Measurements from ENCODE around the gene ZNF789.
"Not testable (repeated sequence)": the region's sequence is repeated elsewhere in the genome, so short reads cannot be mapped to it uniquely, and the experiment has no call there.

ZNF789 gene

DNA sequence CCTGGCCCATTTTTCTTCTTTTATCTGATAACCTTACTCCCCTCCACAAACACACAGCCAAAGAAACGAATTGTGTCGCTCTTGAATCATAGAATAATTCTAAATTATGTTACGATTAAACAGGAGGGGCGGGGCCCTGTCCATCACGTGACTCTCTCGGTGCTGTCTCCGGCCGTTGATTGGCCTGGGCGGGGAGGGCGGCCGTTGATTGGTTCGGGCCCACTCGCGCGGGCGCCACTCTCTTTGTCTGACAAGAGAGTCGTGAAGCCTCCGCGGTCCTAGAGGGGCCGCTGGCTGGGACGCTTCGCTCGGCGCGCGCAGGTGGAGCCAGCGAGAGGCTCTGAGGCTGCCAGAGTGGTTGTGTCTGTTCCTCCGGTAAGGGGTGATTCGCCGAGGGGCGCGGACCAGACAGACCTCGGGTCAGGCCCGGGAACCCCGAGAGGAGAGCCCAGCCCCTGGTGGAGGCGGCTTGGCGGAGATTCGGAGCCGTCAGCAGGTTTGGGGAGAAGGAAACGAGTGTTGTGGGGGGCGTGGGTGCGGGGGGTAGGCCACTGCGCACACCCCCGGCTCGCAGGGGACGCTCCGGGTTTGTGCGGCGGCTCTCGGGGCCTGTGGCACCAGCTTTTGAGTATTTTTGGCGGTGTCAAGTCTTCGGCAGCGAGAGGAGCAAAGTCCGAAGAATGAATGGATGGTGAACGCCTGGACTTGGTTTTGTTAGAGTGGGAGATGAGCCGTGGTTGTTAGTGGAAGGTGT lies at the start of gene ZNF789:
Gene ZNF789, plus strand, starts transcription at position 330 of the 754 bp plus-strand sequence. CDS start 3,567 bp downstream, outside the sequence.
- DNase-seq, result peak; percentile 99

DNA sequence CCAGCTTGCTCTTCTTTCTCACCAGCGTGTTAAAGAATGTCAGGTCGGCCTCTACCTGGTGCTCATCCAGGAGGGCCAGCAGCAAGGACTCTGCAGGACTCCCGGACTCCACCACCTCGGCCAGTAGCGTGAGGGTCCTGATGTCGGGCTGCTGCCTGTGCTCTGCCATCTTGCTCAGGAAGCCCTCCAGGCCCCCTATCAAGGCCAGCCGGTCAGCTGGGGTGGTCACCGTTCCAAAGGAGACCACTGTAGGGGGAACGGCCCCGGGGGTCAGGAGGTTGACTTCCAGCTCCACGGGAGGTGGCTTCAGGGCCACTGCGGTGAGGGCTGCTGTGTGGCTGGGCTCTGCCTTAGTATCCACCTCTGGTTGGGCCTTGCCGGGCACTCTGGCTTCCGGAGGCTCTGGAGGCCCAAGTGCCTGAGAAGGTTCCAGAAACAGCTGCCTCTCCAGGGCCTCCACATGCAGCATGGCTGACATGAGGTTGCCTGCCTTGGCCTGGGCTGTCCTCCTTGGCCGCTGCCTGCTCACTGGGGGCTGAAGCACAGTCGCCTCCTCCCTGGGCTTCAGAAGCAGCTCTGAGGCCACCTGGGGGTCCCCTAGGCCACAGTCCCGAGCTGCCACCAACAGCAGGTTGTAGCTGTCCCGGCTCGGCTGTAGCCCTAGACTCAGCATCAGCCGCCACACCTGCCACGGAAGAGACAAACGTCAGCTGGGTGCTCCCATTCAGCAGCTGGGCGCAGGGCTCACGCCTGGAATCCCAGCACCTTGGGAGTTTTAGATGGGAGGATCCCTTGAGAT lies 47.6 kb upstream of the ZNF789 start:
- no peak for DNase-seq

DNA sequence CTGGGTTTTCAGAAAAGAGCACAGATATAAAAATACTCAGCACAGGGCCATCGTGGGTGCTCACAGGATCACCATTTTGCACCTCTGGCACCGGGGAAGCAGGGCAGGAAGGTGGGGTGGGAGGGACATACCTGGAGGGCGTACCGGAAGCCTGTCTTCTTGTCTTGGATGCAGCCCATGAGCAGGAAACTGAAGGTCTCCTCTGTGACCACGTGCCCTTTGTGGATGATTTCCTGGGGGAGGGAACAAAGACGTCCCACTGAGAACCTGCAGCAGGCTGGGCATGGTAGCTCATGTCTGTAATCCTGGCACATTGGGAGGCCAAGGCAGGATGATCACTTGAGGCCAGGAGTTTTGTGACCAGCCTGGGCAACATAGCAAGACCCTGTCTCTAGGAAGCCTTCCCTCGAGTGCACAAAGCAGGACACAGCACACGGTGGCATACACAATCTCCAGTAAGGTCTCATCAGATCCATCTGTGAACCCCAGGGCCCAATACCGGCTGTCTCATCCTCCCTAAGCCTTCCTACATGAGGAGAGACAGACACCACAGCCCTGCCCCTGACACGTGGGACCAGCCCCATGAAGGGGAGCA lies 43.6 kb upstream of the ZNF789 start:
- peak; percentile 82 for DNase-seq

DNA sequence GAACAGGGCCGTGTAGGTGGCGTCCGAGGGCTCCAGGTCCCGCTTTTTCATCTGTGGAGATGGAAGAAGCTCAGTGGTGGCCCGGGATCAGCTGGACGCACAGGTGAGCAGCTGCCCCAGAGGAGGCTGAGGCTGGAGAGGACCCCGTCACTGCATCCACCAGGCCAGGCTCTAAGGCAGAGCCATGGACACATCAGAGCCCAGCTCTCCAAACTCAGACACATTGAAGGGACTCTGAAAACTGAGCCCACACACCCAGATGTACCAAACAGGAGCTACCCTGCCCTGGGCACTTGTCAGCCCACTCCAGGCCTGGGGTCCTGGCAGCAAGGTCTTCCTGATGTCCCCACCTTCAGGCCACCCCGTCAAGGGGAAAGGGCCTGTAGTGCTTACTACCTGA lies 42.9 kb upstream of the ZNF789 start:
- DNase-seq, result no peak

DNA sequence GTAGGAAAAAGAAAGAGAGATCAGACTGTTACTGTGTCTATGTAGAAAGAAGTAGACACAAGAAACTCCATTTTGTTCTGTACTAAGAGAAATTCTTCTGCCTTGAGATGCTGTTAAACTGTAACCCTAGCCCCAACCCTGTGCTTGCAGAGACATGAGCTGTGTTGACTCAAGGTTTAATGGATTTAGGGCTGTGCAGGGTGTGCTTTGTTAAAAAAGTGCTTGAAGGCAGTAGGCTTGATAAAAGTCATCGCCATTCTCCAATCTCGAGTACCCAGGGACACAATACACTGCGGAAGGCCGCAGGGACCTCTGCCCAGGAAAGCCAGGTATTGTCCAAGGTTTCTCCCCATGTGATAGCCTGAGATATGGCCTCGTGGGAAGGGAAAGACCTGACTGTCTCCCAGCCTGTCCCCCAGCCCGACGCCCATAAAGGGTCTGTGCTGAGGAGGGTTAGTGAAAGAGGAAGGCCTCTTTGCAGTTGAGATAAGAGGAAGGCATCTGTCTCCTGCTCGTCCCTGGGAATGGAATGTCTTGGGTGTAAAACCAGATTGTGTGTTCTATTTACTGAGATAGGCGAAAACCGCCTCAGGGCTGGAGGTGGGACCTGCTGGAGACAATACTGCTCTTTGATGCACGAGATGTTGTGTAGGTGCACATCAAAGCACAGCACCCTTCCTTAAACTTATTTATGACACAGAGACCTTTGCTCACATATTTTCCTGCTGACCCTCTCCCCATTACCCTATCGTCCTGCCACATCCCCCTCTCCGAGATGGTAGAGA lies 40.7 kb upstream of the ZNF789 start:
- DNase-seq, result not testable (repeated sequence)

DNA sequence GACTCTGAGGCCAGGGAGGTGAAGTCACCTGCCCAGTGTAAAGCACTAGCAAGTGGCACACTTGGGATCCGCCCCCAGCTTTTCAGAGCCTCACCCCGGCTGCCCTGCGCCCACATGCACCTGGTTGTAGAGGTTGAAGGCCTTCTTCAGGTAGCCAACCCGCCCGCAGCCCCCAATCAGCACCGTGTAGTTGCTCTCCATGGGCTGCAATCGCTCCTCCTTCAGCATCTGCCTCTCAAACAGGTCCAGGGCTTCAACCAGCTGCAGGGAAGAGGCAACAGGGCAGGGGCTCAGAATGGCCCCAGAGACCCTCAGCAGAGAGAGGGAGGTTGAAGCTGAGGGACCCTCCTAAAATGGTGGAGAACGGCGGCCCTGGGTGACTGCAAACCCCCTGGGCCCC lies 39.5 kb upstream of the ZNF789 start:
- no peak for DNase-seq

DNA sequence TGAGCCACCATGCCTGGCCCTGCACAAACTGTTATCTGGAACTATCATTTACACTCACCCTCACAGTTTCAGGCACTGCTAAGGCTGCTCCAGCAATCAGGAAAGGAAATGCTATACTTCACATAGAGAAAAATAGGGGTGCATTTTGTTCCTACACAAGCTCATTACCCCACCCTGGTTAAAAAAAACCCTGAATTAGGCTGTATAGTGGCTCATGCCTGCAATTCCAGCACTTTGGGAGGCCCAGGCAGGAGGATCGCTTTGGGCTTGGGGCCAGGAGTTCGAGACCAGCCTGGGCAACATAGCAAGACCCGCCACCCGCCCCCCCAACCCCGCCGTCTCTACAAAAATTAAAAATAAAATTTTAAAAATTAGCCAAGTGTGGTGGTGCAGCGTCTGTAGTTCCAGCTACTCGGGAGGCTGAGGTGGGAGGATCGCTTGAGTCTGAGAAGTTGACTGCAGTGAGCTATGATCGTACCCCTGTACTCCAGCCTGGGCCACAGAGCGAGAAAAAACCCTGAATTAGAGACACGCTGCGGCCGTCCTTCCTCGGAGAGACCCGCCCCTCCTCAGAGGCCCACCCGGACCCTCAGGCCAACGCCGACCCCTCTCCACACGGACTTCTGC lies 34.6 kb upstream of the ZNF789 start:
- DNase-seq, result no peak

DNA sequence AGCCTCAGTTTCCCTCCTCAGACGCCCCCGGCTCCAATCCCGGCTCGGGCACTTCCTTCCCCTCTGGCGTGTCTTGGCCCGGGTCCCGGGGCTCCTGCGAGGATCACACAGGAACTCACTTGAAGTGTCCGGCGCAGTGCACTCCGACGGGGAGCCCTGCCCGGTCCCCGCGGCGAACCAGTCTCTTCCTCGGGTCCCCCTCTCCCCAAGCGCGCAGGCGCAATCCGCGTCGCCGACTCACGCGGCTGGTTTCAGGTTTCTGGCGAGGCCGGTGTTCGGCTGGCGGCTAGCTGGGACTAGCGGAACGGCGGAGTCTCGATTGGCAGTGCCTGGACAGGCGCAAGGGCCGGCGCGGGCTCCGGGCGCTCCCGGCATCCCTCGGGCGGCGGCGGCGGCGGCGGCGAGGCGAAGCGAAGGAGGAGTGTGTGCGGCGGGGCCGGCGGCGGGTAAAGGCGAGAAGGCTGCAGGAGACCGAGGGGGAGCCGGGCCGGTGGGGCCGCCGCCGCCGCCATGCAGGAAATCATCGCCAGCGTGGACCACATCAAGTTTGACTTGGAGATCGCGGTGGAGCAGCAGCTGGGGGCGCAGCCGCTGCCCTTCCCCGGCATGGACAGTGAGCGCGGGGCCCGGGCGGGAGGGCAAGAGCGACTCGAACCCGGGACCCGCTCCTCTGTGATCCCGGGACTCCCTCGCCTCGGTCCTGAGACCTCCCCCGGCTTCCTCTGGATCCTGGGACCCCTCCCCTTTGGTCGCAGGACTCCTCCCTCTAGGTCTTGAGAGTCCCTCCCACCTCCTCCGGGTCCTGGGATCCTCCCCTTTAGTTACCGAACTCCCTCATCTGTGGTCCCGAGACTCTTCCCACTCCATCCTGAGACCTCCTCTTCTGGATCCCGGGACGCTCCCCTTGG lies 33.9 kb upstream of the ZNF789 start, which contains the start of the genes CPSF4 and PTCD1:
Gene CPSF4, plus strand, starts transcription at position 371 of the 908 bp plus-strand sequence. Its CDS starts 140 bp downstream, at position 511.
Gene PTCD1, minus strand, starts transcription at position 226 of the 908 bp plus-strand sequence. CDS start 3,556 bp downstream, outside the sequence.
- DNase-seq, result peak; percentile 97

DNA sequence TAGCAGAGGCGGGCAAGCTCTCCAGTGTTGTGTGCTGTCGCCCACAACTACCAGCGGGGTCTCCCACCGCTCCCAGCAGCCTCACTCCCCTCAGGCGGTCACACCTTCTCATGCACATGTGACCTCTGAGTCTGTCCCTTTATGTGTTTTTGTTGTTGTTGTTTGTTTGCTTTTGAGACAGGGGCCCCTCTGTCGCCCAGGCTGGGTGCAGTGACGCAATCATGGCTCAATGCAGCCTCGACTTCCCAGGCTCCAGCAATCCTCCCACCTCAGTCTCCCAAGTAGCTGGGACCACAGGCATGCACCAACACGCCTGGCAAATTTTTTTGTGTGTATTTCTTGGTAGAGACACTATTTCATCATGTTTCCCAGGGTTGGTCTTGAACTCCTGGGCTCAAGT lies 32.5 kb upstream of the ZNF789 start:
- no peak for DNase-seq

DNA sequence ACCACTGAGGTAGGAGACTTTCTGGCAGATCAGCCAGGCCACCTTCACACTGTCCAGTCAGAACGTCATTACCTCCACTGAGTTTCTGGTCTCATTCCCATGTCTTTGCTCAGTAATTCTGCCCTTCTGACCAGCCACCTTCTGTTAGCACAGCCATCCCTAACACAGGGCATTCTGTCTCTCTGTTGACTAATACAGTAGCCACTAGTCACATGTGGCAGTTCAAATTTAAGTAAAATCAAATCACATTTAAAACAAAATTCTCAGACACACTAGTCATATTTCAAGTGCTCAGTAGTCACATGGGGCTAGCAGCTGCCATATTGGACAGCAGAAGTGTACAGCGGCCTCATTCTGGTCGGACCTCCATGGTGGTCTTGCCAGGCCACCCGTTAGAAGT lies 26.6 kb upstream of the ZNF789 start:
- DNase-seq, result no peak

DNA sequence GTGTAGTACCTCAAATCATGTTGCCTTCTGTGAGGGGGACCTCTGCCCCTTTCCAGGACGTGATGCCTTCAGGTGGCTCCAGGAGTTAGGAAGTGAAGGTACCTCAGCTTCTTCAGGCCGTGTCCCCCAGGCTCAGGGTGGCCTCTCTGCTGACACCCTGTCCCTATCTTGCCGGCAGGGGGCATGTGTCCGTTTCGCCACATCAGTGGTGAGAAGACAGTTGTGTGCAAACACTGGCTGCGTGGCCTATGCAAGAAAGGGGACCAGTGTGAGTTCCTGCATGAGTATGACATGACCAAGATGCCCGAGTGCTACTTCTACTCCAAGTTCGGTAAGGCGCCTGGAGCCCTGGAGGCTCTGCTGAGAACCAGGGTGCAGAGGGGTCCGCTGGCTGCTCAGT lies 24.7 kb upstream of the ZNF789 start:
- no peak for DNase-seq

DNA sequence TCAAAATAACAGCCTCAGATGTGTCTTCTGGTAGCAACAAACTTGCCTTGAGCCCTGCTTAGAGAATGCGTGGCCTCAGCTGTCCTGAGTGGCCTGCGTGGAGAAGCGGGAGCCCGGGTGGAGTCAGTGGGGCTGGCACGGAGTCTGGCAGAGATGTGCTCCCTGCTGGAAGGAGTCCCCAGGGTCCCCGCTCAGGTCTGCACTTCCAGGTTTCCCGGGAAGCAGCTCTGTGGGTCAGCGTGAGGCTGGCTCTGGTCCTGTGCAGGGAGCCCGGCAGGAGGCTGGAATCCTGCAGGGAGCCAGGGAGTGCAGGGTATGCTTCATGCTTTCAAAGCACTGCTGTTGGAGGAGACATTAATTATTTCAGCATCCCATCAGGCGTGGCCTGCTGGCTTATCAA lies 23.8 kb upstream of the ZNF789 start:
- no peak for DNase-seq

DNA sequence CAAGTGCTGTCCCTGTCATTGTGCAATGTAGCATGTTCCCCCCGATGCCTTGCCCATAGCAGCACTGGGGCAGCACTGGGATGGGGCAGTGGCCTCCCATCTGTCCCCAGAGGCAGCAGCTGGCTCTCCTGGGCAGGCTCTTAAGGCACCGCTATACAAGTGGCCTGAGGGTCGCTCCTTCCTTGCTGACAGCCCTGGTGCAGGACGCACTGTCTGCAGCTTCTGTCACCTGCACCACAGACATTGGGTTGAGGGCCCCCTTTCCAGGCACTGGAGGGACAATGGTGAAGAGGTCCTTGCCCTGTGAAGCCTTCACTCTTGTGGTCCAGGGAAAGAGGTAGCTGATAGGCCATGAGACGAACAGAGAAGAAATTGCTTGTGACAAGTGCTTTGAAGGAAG lies 23.4 kb upstream of the ZNF789 start:
- no peak for DNase-seq

DNA sequence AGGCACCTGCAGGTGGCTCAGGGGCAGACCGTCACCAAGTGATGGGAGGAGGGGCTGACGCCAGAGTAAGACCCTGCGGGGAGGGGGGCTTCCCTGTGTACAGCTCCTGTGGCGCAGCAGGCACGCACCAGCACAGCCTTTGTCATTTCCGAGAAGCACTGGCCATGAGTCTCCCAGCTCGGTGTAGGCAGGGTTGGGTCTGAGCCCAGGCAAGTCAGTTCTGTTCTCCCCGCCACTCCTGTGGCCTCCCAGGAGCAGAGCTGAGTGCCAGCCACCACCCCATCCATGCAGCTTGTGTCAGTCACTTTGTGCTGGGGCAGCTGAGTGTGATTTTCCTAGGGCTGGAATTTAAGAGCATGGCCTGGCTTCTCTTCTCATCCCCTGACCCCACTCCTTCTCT lies 20.8 kb upstream of the ZNF789 start:
- DNase-seq, result no peak

DNA sequence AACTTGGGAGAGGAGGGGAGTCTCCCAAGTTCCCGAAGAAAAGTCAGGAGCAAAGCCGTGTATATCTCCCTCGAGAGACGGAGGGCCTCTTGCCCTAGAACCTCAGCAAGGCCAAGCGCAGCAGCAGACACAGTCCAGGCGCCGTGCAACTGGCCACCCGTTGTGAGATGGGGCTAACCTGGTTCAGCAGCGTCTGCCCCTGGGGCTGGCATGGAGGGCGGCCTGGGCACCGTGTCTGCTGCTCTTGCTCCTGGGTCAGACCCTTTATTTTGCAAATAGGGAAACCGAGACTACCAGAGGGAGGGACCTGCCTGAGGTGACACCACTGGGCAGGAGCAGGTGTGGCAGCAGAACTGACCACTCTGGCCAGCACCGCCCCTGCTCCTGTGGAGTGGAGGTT lies 20.1 kb upstream of the ZNF789 start:
- no peak for DNase-seq

DNA sequence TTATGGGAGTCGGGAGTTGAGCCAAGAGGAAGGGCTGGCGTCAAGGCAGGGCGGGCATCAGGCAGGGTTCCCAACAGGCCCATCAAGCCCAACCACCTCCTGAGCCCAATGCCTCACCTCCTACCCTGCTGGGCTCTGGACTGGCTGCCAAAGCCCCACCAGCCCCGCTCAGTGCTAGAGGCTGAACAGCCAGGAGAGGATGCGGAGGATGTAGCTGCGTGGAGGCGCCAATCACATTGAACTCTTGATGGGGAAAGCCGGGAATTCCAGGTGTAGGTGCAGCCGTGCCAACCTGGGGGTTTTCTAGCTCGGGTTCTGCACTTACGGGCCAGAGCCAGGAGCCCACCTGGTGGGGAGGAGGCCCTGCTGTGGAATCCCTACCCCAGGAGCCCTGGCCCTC lies 19.6 kb upstream of the ZNF789 start:
- no peak for DNase-seq

DNA sequence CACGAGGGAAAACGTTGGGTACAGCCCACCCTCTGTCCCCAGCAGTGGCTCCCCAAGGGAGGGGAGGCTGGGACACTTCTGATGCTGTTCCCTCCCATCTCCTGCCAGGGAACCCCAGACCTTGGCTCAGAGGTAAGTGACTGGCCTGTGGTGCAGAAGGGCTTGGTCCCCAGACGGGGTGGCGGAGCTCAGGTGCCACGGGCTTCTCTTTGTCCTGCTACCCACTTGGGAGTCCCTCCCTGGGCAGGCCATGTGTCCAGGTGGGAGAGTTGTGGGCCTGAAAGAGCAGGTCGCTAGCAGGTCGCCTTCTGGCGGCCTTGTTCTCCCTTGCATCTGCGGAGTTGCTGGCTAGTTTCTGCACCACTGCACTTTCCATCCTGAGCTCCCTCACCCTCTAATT lies 16.8 kb upstream of the ZNF789 start:
- no peak for DNase-seq

DNA sequence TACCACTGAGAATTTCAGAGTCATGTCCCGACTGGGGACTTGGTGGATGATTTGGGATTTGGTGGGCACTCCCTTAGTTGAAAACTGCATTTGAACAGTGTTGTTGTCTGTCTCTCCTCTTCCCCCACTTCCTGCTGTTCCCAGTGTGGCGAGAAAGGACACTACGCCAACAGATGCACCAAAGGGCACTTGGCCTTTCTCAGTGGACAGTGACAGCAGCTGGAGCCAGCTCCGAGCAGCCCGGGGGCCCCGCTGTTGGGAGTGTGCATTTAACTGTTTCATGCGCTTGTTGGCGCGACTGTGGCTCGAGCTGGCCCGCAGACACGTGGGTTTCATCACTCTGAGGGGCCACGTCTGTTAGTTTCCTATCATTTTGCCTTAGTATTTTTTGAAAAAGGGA lies 16.4 kb upstream of the ZNF789 start:
- DNase-seq, result no peak

DNA sequence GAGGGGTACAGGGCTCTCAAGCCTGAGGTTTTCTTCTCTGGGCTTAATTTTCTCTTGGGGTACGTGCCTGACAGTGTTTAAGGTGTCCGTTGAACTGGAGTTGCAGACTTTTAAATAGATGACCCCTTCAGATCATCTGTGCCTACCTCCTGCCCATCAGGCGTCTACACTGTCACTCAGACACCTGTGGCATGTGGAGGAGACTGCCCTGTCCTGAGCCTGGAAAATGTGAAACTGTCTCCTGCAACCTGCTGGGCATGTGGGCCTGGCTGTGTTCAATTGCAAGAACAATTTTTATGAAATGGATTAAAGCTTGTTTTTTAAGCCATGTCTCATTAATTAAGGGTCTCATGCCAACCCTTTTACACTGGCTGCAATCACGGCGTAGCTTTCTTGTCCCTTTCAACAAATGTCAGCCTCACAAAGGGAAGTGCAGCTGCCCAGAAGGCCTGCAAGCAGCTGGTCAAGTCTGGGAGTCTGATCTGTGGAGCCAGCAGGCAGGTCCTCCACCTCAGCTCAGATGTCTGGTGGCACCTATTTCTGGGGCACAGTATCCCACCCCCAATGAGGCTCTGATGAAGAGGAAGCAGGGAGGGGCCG lies 15.5 kb upstream of the ZNF789 start:
- no peak for DNase-seq

DNA sequence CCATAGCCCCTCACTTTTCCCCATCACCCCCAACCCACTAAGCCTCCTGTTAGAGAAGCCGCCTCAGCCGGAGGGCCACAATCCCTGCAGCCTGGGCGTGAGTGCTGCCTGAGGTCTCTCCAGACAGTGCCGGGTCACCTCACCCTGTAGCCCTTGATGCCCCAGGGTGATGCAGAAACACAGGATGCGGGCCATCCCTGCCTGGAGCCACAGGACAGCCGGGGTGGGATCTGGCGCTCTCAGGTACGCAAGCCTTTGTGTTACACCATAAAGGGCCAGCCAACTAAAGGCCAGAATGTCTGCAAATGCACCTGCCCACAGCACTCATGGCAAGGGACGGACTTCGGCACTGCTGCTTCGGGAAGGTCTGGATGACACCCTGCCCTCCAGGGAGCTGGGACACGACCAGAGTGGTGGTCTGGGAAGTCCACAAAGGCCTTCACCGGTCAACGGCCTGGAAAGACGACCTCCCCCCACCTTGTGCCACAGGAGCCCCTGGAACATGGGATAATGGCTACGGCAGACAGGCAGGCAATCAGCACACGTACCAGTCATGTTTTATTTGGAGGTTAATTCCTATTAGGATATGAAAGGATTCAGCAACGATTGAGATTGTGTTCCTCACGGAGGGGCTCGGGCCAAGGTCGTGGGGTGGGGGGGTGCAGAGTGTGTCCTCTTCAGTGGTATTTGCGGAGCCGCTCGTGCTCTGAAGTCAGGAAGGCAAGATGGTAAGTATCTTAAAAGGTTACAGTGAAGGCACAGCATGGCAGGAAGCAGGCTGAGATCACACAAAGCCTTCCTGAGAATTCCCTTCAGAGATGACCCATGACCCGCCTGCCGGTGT lies 14.8 kb upstream of the ZNF789 start:
- DNase-seq, result no peak
